Measurements from ENCODE around the gene CST3. TPM values are rescaled to one million over a fixed set of nuclear protein-coding genes. Genes with fewer than 3 reads are reported as not detected.

CST3 gene
- total and polyA plus RNA-seq, 5 donors from 2014 or later = 0.73 to 2.7 (median 1.6) TPM

DNA sequence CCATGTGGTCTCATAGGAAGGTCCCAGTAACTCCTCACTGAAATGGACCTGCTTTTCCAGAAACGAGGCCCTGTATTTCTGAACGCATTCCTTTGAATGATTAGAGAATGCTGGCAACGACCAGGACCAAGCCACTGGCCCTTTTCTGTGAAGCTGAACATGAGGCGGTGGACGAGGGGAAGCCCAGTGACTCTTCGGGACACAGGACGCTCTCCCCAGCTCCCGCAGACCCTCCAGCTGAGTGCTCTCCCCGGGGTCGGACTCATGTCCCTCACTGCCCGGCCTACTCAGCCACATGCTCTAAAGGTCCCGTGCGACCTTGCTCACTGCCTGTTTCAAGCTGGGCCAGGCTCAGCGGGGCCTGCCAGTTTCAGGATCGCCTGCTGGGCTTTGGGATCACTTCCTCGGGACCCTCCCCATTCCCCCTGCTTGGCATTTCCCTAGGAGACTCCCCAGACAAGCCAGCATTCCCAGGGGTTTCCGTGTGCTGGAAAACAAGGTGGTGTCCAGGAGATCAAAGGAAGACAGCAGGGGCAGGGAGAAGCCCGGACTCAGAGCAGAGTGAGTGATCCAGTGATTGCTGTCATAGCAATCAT lies 29.4 kb downstream of the CST3 start:
- H3K27me3 Mint-ChIP-seq = no peaks in the 10 kb centered on the region
- Histone ChIP-seq H3K4me3 (ENCODE audit: low read depth, low read length) (no peak overlapping the region), H3K27me3 (ENCODE audit: control insufficient read depth, insufficient read depth, low read length) (no peaks in the 10 kb centered on the region), H3K36me3 (ENCODE audit: control insufficient read depth, insufficient read depth, low read length) (no peaks in the 10 kb centered on the region), H3K9me3 (ENCODE audit: control insufficient read depth in 2 of 2, low read length in 2 of 2) (no peaks in the 10 kb centered on the region), H3K27ac (ENCODE audit: insufficient read depth, low read length, poor library complexity, severe bottlenecking) (no peak overlapping the region), H3K4me1 (ENCODE audit: control insufficient read depth, insufficient read depth, low read length, poor library complexity, severe bottlenecking) (no peaks in the 10 kb centered on the region)
- no peaks in the 10 kb centered on the region for H3K36me3 Mint-ChIP-seq
- ATAC-seq (ENCODE audit: low read depth in 2 of 2) (no peak), DNase-seq (no peak)
- no peak overlapping the region for H3K27ac Mint-ChIP-seq
- no peak overlapping the region for H3K4me3 Mint-ChIP-seq
- no peaks in the 10 kb centered on the region for H3K4me1 Mint-ChIP-seq
- H3K9me3 Mint-ChIP-seq = no peaks in the 10 kb centered on the region

DNA sequence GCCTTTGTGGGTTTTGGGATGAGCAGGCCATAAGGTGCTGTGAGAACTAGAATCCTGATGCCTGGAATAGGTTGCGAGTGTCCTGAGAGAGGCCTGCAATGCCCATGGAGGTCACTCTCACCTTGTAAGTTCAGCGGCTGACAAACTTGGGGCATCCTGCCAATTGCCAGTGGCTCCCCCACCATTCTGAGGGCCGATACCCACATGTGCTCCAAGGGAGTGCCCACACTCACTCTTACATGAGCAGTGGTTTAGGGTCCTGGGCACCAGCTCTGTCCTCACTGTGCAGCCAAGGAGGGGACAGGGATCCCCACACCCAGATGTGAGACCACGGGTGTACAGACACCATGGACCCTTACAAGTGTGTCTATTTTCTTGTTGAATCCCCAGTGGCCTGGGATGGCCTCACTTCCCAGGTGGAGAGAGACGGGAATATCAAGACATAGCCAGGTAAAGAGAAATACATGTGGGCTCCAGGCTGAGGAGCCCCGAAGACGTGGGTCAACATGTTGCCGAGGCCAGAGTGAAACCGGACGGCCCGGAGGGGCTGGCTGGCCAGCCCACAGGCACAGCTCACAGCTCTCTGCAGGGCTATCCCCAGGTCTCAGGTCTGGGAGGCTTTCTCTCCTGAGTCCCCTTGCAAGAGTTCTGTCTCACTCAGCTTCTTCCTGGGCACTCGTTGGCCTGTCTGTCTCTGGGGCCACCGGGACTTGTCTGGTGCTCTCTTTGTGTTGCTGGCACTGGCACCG lies 30.1 kb downstream of the CST3 start:
- H3K4me3 ChIP-seq (ENCODE audit: low read depth, low read length) = no peak overlapping the region
- no peaks in the 10 kb centered on the region for H3K4me1 ChIP-seq (ENCODE audit: control insufficient read depth, insufficient read depth, low read length, poor library complexity, severe bottlenecking)
- Mint-ChIP-seq H3K4me3 (no peak overlapping the region), H3K4me1 (no peaks in the 10 kb centered on the region), H3K36me3 (no peaks in the 10 kb centered on the region), H3K9me3 (no peaks in the 10 kb centered on the region), H3K27ac (no peak overlapping the region), H3K27me3 (no peaks in the 10 kb centered on the region)
- ATAC-seq (ENCODE audit: low read depth in 2 of 2) = no peak
- H3K9me3 ChIP-seq (ENCODE audit: control insufficient read depth in 2 of 2, low read length in 2 of 2) = no peaks in the 10 kb centered on the region
- no peaks in the 10 kb centered on the region for H3K27me3 ChIP-seq (ENCODE audit: control insufficient read depth, insufficient read depth, low read length)
- H3K27ac ChIP-seq (ENCODE audit: insufficient read depth, low read length, poor library complexity, severe bottlenecking) = no peak overlapping the region
- no peak for DNase-seq
- no peaks in the 10 kb centered on the region for H3K36me3 ChIP-seq (ENCODE audit: control insufficient read depth, insufficient read depth, low read length)

DNA sequence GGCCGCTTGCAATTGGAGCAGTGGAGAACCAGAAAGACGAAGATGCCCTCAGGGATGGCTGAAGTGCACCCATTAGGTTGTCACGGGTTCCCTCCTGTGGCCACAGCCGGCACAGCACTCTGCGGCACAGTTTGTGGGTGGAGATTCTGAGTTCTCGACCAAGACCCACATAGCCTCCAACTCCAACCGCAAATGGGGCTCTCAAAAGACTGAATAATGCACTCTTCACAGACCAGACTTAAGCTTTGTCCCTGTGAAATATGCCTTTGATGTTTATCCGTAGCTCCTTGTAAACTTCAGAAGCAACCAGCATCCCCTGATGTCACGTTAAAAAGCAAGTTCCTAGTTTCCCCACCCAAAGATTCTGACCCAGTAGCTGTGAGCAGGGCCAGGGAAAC lies 31.1 kb downstream of the CST3 start:
- H3K9me3 ChIP-seq (ENCODE audit: control insufficient read depth in 2 of 2, low read length in 2 of 2) = no peaks in the 10 kb centered on the region
- Mint-ChIP-seq H3K4me3 (no peak overlapping the region), H3K4me1 (no peaks in the 10 kb centered on the region), H3K36me3 (no peaks in the 10 kb centered on the region), H3K9me3 (no peaks in the 10 kb centered on the region), H3K27ac (no peak overlapping the region), H3K27me3 (no peaks in the 10 kb centered on the region)
- H3K4me1 ChIP-seq (ENCODE audit: control insufficient read depth, insufficient read depth, low read length, poor library complexity, severe bottlenecking) = no peaks in the 10 kb centered on the region
- no peak overlapping the region for H3K4me3 ChIP-seq (ENCODE audit: low read depth, low read length)
- H3K27ac ChIP-seq (ENCODE audit: insufficient read depth, low read length, poor library complexity, severe bottlenecking) = no peak overlapping the region
- ATAC-seq (ENCODE audit: low read depth in 2 of 2) (peak; percentile 55 to 66), DNase-seq (peak; percentile 12 to 48 (median 41))
- H3K36me3 ChIP-seq (ENCODE audit: control insufficient read depth, insufficient read depth, low read length) = no peaks in the 10 kb centered on the region
- no peaks in the 10 kb centered on the region for H3K27me3 ChIP-seq (ENCODE audit: control insufficient read depth, insufficient read depth, low read length)

DNA sequence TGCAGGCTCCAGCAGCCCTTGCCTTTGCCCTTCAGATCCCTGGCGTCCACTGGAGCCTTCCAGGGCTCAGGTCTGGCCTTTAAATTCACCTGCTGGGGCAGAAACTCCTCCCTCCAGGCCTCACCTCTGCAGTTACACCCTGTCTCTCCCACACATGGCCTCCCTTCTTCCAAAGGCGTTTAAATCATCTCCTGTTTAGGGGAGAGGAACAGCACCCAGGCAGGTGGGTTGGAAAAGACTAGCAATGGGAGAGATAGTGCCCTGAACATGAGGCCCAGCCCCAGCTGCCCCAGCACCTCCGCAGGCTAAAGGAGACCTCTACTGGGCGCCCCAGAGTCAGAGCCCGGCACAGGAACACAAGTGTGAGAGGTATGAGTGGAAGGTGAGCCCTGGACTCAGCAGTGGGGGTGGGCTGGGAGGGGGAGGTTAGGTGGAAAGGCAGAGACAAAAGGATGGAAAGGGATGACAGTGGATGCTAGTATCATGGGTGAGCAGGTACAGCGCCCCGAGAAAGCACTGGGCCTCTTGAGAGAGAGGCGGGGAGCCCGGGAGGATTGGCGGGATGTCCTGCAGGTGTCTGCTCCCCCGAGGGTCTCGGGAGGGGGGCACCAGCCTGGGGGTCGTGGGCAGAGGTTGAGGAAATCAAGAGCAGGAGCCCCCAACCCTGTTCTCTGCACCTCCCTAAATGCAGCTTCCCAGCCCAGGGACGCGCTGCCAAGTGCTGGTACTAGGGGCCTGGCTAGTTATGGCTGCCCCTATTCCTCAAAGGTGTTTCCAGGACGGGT lies 31.7 kb downstream of the CST3 start, which contains the start of gene CST9:
Gene CST9 (minus strand): TSS at position 51 of the 785 bp plus-strand sequence. CDS start 53 bp downstream, outside the sequence.
- DNase-seq (no peak), ATAC-seq (ENCODE audit: low read depth in 2 of 2) (no peak)
- Histone ChIP-seq H3K9me3 (ENCODE audit: control insufficient read depth in 2 of 2, low read length in 2 of 2) (no peaks in the 10 kb centered on the region), H3K4me1 (ENCODE audit: control insufficient read depth, insufficient read depth, low read length, poor library complexity, severe bottlenecking) (no peaks in the 10 kb centered on the region), H3K27ac (ENCODE audit: insufficient read depth, low read length, poor library complexity, severe bottlenecking) (no peak within 1 kb of the TSS), H3K36me3 (ENCODE audit: control insufficient read depth, insufficient read depth, low read length) (no peaks in the 10 kb centered on the region), H3K27me3 (ENCODE audit: control insufficient read depth, insufficient read depth, low read length) (no peaks in the 10 kb centered on the region), H3K4me3 (ENCODE audit: low read depth, low read length) (no peak within 1 kb of the TSS)
- no peak within 1 kb of the TSS for H3K4me3 Mint-ChIP-seq
- no peaks in the 10 kb centered on the region for H3K4me1 Mint-ChIP-seq
- no peak within 1 kb of the TSS for H3K27ac Mint-ChIP-seq
- no peaks in the 10 kb centered on the region for H3K36me3 Mint-ChIP-seq
- H3K9me3 Mint-ChIP-seq = no peaks in the 10 kb centered on the region
- no peaks in the 10 kb centered on the region for H3K27me3 Mint-ChIP-seq

DNA sequence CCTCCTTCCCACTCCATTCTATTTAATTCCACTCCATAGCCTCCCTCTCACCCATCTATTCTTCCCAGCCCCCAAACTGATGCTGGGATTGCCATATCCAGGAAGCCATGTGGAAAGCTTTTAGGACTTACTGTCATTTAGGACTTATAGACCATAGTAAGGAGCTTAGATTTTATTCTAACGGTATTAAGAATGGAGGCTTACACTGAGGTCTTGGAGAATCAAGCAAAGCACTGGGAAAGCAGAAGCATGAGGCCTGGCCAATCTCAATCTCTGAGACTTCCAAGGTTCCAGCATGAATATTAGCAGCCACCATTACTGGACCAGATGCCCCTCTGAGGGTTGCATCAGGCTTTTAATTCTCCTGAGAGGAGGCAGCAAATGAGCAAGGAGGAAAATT lies 33.4 kb downstream of the CST3 start:
- Mint-ChIP-seq H3K4me1 (no peaks in the 10 kb centered on the region), H3K27ac (no peak overlapping the region), H3K36me3 (no peaks in the 10 kb centered on the region), H3K4me3 (no peak overlapping the region), H3K27me3 (no peaks in the 10 kb centered on the region), H3K9me3 (no peaks in the 10 kb centered on the region)
- Histone ChIP-seq H3K27ac (ENCODE audit: insufficient read depth, low read length, poor library complexity, severe bottlenecking) (no peak overlapping the region), H3K9me3 (ENCODE audit: control insufficient read depth in 2 of 2, low read length in 2 of 2) (no peaks in the 10 kb centered on the region), H3K36me3 (ENCODE audit: control insufficient read depth, insufficient read depth, low read length) (no peaks in the 10 kb centered on the region), H3K4me3 (ENCODE audit: low read depth, low read length) (no peak overlapping the region), H3K4me1 (ENCODE audit: control insufficient read depth, insufficient read depth, low read length, poor library complexity, severe bottlenecking) (no peaks in the 10 kb centered on the region), H3K27me3 (ENCODE audit: control insufficient read depth, insufficient read depth, low read length) (no peaks in the 10 kb centered on the region)
- no peak for ATAC-seq (ENCODE audit: low read depth in 2 of 2)
- no peak for DNase-seq

DNA sequence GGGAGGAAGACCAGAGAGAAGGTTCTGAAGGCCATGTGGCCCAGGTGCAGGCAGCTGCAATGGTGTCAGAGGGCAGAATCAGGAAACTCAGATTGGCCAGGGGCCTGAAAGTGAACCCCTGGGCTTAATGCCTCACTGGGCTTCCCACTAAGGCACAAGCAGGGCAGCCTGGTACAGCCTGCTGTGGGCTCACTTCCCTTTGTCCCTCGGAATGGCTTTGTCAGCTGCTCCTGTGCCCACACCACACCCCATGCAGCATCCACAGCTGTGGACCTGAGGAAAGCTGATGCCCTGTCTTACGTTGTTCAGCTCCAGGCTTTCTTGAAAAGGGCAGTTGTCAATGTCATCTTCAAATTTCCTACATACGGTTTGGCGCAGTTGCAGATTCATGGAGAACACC lies 34.4 kb downstream of the CST3 start:
- H3K4me3 Mint-ChIP-seq = no peak overlapping the region

DNA sequence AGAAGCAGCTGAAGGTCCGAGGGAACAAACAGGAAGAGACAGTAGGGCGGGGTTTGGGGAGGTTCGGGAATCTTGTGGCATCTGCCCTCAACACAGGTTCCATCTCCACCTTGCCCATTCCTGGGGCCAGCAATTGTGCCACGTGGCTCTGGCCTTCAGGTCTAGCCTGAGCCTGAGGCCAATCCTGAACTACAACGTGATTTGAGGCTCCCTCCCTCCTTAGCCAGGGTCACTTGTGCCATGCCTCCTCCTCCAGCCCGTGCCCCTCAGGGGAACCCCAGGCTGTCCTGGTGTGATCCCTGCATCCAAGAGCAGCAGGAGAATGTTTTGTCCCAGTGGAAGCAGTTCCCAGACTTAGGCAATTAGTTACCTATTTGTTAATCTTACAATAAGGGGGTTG lies 35.1 kb downstream of the CST3 start:
- Histone ChIP-seq H3K27me3 (ENCODE audit: control insufficient read depth, insufficient read depth, low read length) (no peaks in the 10 kb centered on the region), H3K36me3 (ENCODE audit: control insufficient read depth, insufficient read depth, low read length) (no peaks in the 10 kb centered on the region), H3K9me3 (ENCODE audit: control insufficient read depth in 2 of 2, low read length in 2 of 2) (no peaks in the 10 kb centered on the region), H3K4me1 (ENCODE audit: control insufficient read depth, insufficient read depth, low read length, poor library complexity, severe bottlenecking) (no peaks in the 10 kb centered on the region), H3K27ac (ENCODE audit: insufficient read depth, low read length, poor library complexity, severe bottlenecking) (no peak overlapping the region), H3K4me3 (ENCODE audit: low read depth, low read length) (no peak overlapping the region)
- H3K36me3 Mint-ChIP-seq = no peaks in the 10 kb centered on the region
- no peaks in the 10 kb centered on the region for H3K27me3 Mint-ChIP-seq
- ATAC-seq (ENCODE audit: low read depth in 2 of 2) = no peak
- no peaks in the 10 kb centered on the region for H3K4me1 Mint-ChIP-seq
- H3K9me3 Mint-ChIP-seq = peaks cover 0 to 2% (median 0%) of the 10 kb centered on the region in 7 donors
- no peak for DNase-seq
- H3K4me3 Mint-ChIP-seq = no peak overlapping the region
- no peak overlapping the region for H3K27ac Mint-ChIP-seq

More for the DNA sequence above, 34.4 kb downstream of the CST3 start:
- H3K36me3 ChIP-seq (ENCODE audit: control insufficient read depth, insufficient read depth, low read length) = no peaks in the 10 kb centered on the region
- H3K4me1 ChIP-seq (ENCODE audit: control insufficient read depth, insufficient read depth, low read length, poor library complexity, severe bottlenecking) = no peaks in the 10 kb centered on the region
- Mint-ChIP-seq H3K27me3 (no peaks in the 10 kb centered on the region), H3K4me1 (no peaks in the 10 kb centered on the region), H3K9me3 (no peaks in the 10 kb centered on the region), H3K36me3 (no peaks in the 10 kb centered on the region), H3K27ac (no peak overlapping the region)
- no peaks in the 10 kb centered on the region for H3K27me3 ChIP-seq (ENCODE audit: control insufficient read depth, insufficient read depth, low read length)
- no peak overlapping the region for H3K27ac ChIP-seq (ENCODE audit: insufficient read depth, low read length, poor library complexity, severe bottlenecking)
- ATAC-seq (ENCODE audit: low read depth in 2 of 2) (no peak), DNase-seq (no peak)
- no peaks in the 10 kb centered on the region for H3K9me3 ChIP-seq (ENCODE audit: control insufficient read depth in 2 of 2, low read length in 2 of 2)
- H3K4me3 ChIP-seq (ENCODE audit: low read depth, low read length) = no peak overlapping the region
